22Rv1 (cell line): Measurements from ENCODE around the gene SLC25A40.

ENCODE experiments used
- ZFX ChIP-seq: fragments of 450-650 bp; IDR thresholded peaks from 2 replicates; pipeline ENCODE4 v1.6.1; 2017; ENCODE audit warnings: antibody characterized with exemption, borderline replicate concordance
- TF ChIP-seq, protein P1 (sequence below): fragments of 450-650 bp; IDR thresholded peaks from 2 replicates; pipeline ENCODE4 v1.5.1; 2017; ENCODE audit warnings: mild to moderate bottlenecking

DNA sequence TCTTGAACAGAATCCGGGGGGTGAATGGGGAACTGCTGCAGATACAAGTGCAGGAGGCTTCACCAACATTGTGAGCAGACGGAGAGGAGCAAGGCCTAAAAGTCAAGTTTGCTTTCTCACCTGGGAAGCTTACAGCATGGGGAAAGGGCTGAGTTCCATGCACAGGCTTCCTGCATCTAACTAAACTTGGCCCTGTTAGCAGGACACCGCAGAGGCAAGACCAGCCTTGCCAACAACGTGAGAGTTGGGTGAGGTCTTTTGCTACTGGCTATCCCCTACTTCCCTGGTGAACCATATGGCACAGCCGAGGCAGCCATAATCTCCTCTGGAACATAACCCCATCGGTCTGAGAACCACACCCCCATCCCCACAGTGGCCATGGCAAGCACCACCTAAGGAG is 43.7 kb upstream of the SLC25A40 start:
- TF ChIP-seq, protein P1, sequence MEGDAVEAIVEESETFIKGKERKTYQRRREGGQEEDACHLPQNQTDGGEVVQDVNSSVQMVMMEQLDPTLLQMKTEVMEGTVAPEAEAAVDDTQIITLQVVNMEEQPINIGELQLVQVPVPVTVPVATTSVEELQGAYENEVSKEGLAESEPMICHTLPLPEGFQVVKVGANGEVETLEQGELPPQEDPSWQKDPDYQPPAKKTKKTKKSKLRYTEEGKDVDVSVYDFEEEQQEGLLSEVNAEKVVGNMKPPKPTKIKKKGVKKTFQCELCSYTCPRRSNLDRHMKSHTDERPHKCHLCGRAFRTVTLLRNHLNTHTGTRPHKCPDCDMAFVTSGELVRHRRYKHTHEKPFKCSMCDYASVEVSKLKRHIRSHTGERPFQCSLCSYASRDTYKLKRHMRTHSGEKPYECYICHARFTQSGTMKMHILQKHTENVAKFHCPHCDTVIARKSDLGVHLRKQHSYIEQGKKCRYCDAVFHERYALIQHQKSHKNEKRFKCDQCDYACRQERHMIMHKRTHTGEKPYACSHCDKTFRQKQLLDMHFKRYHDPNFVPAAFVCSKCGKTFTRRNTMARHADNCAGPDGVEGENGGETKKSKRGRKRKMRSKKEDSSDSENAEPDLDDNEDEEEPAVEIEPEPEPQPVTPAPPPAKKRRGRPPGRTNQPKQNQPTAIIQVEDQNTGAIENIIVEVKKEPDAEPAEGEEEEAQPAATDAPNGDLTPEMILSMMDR: no peak
- no peak for TF ChIP-seq ZFX
